ENCODE measurements around the gene KEL. TPM values are rescaled to one million over a fixed set of nuclear protein-coding genes. Genes with fewer than 3 reads are reported as not detected.

The KEL gene, protein sequence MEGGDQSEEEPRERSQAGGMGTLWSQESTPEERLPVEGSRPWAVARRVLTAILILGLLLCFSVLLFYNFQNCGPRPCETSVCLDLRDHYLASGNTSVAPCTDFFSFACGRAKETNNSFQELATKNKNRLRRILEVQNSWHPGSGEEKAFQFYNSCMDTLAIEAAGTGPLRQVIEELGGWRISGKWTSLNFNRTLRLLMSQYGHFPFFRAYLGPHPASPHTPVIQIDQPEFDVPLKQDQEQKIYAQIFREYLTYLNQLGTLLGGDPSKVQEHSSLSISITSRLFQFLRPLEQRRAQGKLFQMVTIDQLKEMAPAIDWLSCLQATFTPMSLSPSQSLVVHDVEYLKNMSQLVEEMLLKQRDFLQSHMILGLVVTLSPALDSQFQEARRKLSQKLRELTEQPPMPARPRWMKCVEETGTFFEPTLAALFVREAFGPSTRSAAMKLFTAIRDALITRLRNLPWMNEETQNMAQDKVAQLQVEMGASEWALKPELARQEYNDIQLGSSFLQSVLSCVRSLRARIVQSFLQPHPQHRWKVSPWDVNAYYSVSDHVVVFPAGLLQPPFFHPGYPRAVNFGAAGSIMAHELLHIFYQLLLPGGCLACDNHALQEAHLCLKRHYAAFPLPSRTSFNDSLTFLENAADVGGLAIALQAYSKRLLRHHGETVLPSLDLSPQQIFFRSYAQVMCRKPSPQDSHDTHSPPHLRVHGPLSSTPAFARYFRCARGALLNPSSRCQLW
- total RNA-seq (100 to 1,000 TPM; 124 TPM), polyA plus RNA-seq (ENCODE audit: insufficient read depth, low read depth, low replicate concordance) (52.1 TPM)
- long read RNA-seq, donor 1, partial matches to known transcripts: 0 of 2 reads
- long read RNA-seq, donor 1, other reads (novel, unspliced or antisense): 0 of 2 reads
- long read RNA-seq, donor 2, partial matches to known transcripts: 0 of 2 reads
- long read RNA-seq, donor 2, other reads (novel, unspliced or antisense): 0 of 2 reads

DNA sequence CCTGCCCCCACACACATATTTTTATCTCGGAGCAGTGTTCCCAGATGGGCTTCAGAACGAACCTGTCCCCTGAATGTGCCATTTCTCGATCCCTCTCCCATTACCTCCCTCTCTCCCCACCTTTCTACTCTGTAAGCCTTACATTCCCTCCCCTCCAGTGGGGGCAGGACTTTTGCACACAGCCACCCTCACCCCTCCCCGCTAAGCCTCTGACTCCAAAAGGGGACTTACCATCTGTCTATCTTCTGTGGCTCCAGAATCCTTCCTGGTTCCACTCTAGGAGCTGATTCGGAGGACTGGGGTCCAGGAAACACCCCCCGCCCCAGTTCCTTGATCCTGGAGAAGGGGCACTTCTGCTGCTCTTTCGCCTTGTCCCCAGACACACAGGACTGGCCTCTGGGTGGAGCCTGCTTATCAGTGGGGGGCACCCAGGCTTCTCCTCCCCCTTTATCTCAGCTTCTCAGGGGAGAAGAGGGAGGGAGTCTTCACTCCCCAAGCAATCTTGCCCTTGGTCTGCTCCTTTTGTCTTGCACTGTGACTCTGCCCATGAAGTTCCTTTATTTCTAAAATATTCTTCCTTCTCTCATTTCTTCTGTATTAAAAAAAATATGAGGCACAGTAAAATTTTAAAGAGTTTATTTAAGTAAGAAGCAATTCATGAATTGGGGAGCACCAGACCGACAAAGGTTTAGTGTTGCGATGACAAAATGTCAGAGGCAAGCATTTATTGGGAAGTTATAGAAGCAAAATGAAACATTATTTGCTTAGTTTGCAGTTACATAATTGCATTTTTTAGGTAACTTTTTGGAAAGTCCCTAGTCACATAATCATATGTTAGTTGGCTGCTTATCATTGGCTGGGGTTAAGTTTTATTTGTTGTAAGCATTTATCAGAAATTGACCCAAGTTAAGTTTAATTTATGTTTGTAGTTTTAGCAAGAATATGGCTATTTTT is at the start of gene KEL:
Gene KEL, minus strand, starts transcription at position 391 of the 954 bp plus-strand sequence. Its CDS starts 157 bp downstream, at position 234.
- Histone ChIP-seq H3K9me3 (no peaks in the 10 kb centered on the region), H3K4me3 (peak within 1 kb of the TSS; percentile 12 to 58), H3K27ac (peak within 1 kb of the TSS in 1 of 2 donors; percentile 13), H3K27me3 (no peaks in the 10 kb centered on the region), H3K4me1 (peaks cover 4% of the 10 kb centered on the region), H3K36me3 (ENCODE audit: low read depth, missing control alignments) (no peaks in the 10 kb centered on the region)
- peak; percentile 55 for DNase-seq
- 60 to 62% methylated on average over 8 to 9 of the region's 9 CpGs for WGBS, 2 donors
- intact Hi-C loops (cut with DNase I; ENCODE audit: low total_unique reads): no loop called here
- TF ChIP-seq, protein P1, sequence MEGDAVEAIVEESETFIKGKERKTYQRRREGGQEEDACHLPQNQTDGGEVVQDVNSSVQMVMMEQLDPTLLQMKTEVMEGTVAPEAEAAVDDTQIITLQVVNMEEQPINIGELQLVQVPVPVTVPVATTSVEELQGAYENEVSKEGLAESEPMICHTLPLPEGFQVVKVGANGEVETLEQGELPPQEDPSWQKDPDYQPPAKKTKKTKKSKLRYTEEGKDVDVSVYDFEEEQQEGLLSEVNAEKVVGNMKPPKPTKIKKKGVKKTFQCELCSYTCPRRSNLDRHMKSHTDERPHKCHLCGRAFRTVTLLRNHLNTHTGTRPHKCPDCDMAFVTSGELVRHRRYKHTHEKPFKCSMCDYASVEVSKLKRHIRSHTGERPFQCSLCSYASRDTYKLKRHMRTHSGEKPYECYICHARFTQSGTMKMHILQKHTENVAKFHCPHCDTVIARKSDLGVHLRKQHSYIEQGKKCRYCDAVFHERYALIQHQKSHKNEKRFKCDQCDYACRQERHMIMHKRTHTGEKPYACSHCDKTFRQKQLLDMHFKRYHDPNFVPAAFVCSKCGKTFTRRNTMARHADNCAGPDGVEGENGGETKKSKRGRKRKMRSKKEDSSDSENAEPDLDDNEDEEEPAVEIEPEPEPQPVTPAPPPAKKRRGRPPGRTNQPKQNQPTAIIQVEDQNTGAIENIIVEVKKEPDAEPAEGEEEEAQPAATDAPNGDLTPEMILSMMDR (IDR thresholded peaks at IDR 0.05): no peak
- TF ChIP-seq POLR2A (IDR thresholded peaks at IDR 0.05): no peak

DNA sequence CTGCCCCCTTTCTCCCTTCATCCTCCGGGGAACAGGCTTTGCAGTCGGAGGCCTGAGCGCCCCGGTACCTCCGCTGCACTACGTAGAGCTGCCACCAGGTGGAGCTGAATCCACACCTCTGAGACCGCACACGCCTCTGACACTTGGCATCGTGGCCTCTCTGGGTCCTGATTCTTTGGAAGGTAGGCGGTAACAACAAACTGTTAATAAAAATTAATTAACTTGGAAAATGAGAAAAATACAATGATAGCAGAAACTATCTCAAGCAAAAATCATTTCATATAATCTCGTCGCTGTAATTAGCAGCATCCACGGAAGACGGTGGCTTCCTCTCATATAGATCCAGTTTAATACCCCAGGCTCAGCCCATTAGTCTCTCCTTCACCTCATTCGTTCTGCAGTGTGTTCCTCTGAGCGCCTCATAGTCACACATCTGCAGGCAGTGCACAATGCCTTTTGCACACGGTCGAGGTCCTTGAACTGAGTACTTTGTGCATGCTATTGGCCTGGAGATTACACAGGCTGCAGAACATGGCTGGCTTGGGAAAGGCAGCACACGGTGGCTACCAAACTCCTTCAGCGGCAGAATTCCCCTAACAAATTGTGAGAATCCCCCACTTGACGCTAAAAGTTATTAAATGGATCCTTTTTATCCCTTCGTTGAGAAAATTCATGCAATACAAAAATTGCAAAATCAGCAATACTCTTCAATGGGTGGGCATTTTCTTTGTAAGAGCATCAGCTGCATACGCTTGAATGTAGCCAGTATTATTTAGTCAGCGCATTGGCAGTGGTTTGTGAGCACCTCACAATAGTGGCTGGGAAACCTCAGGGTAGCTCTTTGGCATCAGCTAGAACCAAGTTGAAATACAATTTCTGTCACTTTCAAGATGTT is 46.1 kb upstream of the KEL start:
- intact Hi-C loops (cut with DNase I; ENCODE audit: low total_unique reads): loop anchor here (5.0 to 10.0 kb wide), 2 partner anchors 143 to 204 kb away; no protein-coding TSS in a partner anchor
- H3K4me3 ChIP-seq: no peak overlapping the region
- WGBS, 2 donors: 22 to 36% methylated on average over 24 of the region's 24 CpGs
- TF ChIP-seq, protein P1 (IDR thresholded peaks at IDR 0.05): peak; percentile 96 to 98 (median 97)
- no peak for TF ChIP-seq POLR2A (IDR thresholded peaks at IDR 0.05)
- no peak overlapping the region for H3K27ac ChIP-seq
- peak; percentile 91 for DNase-seq
- no peaks in the 10 kb centered on the region for H3K27me3 ChIP-seq
- H3K9me3 ChIP-seq: no peaks in the 10 kb centered on the region
- no peaks in the 10 kb centered on the region for H3K36me3 ChIP-seq (ENCODE audit: low read depth, missing control alignments)
- peaks cover under 1% of the 10 kb centered on the region for H3K4me1 ChIP-seq

DNA sequence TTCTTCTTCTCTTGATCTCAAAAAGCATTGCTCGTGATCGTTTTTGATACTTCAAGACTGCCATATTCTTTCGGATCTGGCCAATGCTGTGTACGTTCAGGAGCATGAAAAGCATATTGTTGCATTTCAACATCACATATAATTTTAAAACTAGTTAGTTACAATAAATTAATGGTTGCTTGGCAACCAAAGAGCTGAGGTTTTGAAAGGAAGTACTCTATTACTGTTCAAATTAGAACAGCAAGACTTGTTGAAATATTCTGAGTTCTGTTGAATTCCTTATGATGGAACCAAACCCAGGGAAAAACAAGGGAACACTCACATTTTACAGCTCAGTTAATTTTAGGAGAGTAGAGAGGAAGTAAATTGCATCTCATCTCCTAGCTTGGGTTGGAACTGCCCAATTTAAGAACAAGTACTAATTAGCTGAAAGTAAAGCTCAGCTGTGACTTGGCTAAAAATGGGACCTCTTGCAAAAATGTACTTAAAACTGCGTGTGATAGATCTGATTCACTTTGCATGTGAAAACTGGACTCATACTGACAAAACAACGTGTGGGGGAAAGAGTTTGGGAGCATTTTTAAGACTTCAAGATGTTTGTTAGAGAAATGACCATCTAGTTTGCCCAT is 43.6 kb upstream of the KEL start:
- no peak for TF ChIP-seq POLR2A (IDR thresholded peaks at IDR 0.05)
- TF ChIP-seq, protein P1 (IDR thresholded peaks at IDR 0.05): no peak
- no peak for DNase-seq
- intact Hi-C loops (cut with DNase I; ENCODE audit: low total_unique reads): loop anchor here (5.0 to 10.0 kb wide), 2 partner anchors 141 to 207 kb away; no protein-coding TSS in a partner anchor
- Histone ChIP-seq H3K27ac (no peak overlapping the region), H3K36me3 (ENCODE audit: low read depth, missing control alignments) (no peaks in the 10 kb centered on the region), H3K27me3 (no peaks in the 10 kb centered on the region), H3K4me1 (peaks cover 4% of the 10 kb centered on the region), H3K4me3 (no peak overlapping the region), H3K9me3 (no peaks in the 10 kb centered on the region)
- WGBS, 2 donors: 74 to 80% methylated on average over 6 of the region's 6 CpGs
